Right lobe of liver (tissue), 6 donors: Measurements from ENCODE around the gene OPA3. TPM values are rescaled to one million over a fixed set of nuclear protein-coding genes. Genes with fewer than 3 reads are reported as not detected.

Source experiments
- ATAC-seq, 4 donors: fragments of 200-7000 bp; cut with Tn5 transposase; one replicate each; pipeline ENCODE4 v1.9.1; 2020; ENCODE audit warnings: mild to moderate bottlenecking in 4 of 4, moderate library complexity in 4 of 4
- DNase-seq, 3 donors: peaks; one replicate each; pipeline ENCODE4 v3.0.0-alpha.2; 2020
- H3K27ac ChIP-seq, 3 donors: fragments of 200-600 bp; one replicate each; pipeline ENCODE4 v1.8.0; 2022
- H3K27me3 ChIP-seq, 2 donors: fragments of 200-600 bp; one replicate each; pipeline ENCODE4 v1.8.0; 2022
- H3K36me3 ChIP-seq, 4 donors: fragments of 200-600 bp; sonication (generic) in 1 of 4; one replicate each; pipeline versions ENCODE4 v1.5.1 to v1.8.0; 2017 to 2022; ENCODE audit warnings: control low read depth in 1 of 4
- H3K4me1 ChIP-seq, 4 donors: fragments of 200-600 bp; sonication (generic) in 1 of 4; one replicate each; pipeline versions ENCODE4 v1.5.1 to v1.8.0; 2017 to 2022; ENCODE audit warnings: control low read depth in 1 of 4
- H3K4me3 ChIP-seq, 3 donors: fragments of 200-600 bp; one replicate each; pipeline ENCODE4 v1.8.0; 2022
- H3K9me3 ChIP-seq, 4 donors: fragments of 200-600 bp; sonication (generic) in 1 of 4; one replicate each; pipeline versions ENCODE4 v1.5.1 to v1.8.0; 2017 to 2022; ENCODE audit warnings: control low read depth in 1 of 4
- POLR2A ChIP-seq: fragments of 450-650 bp; IDR thresholded peaks from one replicate; pipeline ENCODE4 v1.6.1; 2017; ENCODE audit warnings: antibody characterized with exemption, mild to moderate bottlenecking
- WGBS: methylation state at CpG from one replicate; pipeline ENCODE4 v1.1.6; 2018; ENCODE audit warnings: low coverage, low lambda C conversion rate; ENCODE audit not compliant: insufficient coverage; ENCODE audit errors: missing lambda C conversion rate; 5-methylcytosine and 5-hydroxymethylcytosine counted together
- intact Hi-C, 2 donors: fragments of 100-400 bp; cut with DNase I; formaldehyde crosslinking; loops; one replicate each; pipeline versions ENCODE4 v1.11.2 to v1.14.1; 2022
- total RNA-seq, 6 experiments: library from RNA; depleted of rRNA in 2 of 6; stranded (reverse); fragments of >200 nt in 2 of 6; fragmentation: NEBNext Ultra II Directional in 3 of 6; extraction: Animal tissue kit (Norgen Biotek cat#: 25700) in 3 of 6; gene quantifications; one replicate each; pipeline versions ENCODE4 v1.1.0 to v1.2.4, GENCODE V29; 2016 to 2023
- TF ChIP-seq, protein P1 (sequence below), 4 donors: fragments of 200-600 bp in 3 of 4; fragments of 450-650 bp in 1 of 4; IDR thresholded peaks; one replicate each; pipeline versions ENCODE4 v1.5.1 to v1.8.0; 2016 to 2022; ENCODE audit warnings: antibody characterized with exemption in 4 of 4, mild to moderate bottlenecking in 2 of 4
- donor health status: DM: no; HTN: yes; CAD: no.
- donor health status: DM: no; HTN: no; CAD: no.
- donor health status: DM: no; HTN: no; CAD: no.
- donor health status: DM: no; HTN: yes; CAD: no.
- donor health status: DM: no; HTN: yes; CAD: no.

OPA3 gene
- total RNA-seq, 6 experiments from 2014 or later: 6.7 to 18.1 (median 8.1) TPM

- Histone ChIP-seq H3K4me1 (peaks cover 0 to 19% (median 0%) of the 10 kb centered on the region in 4 donors), H3K36me3 (no peaks in the 10 kb centered on the region), H3K27ac (no peak overlapping the region), H3K4me3 (no peak overlapping the region), H3K9me3 (no peaks in the 10 kb centered on the region), H3K27me3 (no peaks in the 10 kb centered on the region)
- no peak for DNase-seq
- TF ChIP-seq POLR2A: no peak
- TF ChIP-seq, protein P1, sequence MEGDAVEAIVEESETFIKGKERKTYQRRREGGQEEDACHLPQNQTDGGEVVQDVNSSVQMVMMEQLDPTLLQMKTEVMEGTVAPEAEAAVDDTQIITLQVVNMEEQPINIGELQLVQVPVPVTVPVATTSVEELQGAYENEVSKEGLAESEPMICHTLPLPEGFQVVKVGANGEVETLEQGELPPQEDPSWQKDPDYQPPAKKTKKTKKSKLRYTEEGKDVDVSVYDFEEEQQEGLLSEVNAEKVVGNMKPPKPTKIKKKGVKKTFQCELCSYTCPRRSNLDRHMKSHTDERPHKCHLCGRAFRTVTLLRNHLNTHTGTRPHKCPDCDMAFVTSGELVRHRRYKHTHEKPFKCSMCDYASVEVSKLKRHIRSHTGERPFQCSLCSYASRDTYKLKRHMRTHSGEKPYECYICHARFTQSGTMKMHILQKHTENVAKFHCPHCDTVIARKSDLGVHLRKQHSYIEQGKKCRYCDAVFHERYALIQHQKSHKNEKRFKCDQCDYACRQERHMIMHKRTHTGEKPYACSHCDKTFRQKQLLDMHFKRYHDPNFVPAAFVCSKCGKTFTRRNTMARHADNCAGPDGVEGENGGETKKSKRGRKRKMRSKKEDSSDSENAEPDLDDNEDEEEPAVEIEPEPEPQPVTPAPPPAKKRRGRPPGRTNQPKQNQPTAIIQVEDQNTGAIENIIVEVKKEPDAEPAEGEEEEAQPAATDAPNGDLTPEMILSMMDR (IDR thresholded peaks at IDR 0.05): no peak
- 76% methylated on average over 9 of the region's 39 CpGs for WGBS
- intact Hi-C loops: no loop called here
- ATAC-seq: no peak
Measured at GRCh38 chr19:45494261-45494916, 90.2 kb downstream of the OPA3 start.

DNA sequence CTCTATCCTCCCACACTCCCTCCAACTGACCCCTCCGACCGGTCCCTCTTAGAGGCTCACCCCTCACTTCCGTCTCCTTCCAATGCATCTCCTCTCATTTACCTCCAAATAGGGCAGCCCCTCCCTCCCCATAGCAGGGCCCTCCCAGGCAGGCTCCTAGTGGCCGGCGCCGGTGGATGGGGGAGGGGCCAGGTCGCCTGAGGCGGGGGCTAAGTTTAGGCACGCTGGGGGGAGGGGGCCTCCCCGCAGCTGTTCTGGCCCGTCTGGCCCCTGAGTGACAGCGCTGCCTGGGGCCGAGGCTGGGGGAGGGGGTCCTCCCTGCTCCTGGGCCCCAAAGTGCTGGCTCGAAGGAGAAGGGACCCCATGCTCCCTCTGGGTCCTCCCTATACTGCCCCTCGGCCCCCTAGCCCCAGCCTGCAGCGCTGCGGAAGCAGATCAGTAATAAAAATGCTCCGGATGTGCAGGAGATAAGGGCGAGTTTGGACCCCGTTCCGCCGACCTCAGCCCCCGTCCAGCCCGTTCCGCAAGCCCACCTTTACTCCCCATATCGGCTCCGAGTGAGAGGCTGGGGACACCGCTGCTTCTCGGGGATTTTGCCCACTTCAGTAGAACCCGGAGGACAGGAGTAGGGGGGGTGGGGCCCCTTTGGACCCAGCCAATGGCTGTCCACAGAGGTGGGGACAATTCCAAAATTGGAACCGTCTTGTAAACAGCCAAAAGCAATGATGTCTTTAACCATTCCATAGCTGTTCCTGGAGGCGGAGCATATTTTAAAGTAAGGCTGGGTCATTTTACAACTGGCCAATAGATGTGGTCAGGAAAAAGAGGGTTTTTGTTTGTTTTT, 91.8 kb downstream of the OPA3 start:
- H3K27ac ChIP-seq: no peak overlapping the region
- no peaks in the 10 kb centered on the region for H3K36me3 ChIP-seq
- peaks cover 0 to 8% (median 0%) of the 10 kb centered on the region in 4 donors for H3K4me1 ChIP-seq
- ATAC-seq (peak; percentile 20 to 27 (median 21)), DNase-seq (peak in 1 of 3 donors; percentile 50)
- no peaks in the 10 kb centered on the region for H3K27me3 ChIP-seq
- peak overlapping the region; percentile 29 to 44 (median 41) for H3K4me3 ChIP-seq
- H3K9me3 ChIP-seq: no peaks in the 10 kb centered on the region
- WGBS: 6% methylated on average over 24 of the region's 32 CpGs
- TF ChIP-seq, protein P1 (IDR thresholded peaks at IDR 0.05): no peak
- intact Hi-C loops: no loop called here

DNA sequence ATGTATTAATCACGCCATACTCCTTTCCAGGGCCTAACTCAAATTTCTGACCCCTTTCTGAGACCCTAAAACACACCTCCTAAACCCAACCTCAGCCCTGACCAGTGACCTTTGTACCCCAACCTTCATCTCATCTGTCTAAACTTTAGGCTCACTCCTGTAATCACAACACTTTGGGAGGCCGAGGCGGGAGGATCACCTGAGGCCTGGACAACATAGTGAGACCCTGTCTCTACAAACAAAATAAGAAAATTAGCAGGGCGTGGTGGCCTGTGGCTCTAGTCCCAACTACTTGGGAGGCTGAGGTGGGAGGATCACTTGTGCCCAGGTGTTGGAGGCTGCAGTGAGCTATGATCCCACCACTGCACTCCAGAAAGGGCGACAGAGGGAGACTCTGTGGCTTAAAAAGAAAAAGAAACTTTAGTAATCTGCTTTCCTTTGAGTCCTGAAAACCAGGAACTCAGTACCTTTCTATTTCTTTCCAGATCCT, 92.4 kb downstream of the OPA3 start:
- ATAC-seq (no peak), DNase-seq (no peak)
- Histone ChIP-seq H3K27ac (no peak overlapping the region), H3K9me3 (no peaks in the 10 kb centered on the region), H3K36me3 (no peaks in the 10 kb centered on the region), H3K4me1 (peaks cover 0 to 8% (median 0%) of the 10 kb centered on the region in 4 donors), H3K27me3 (no peaks in the 10 kb centered on the region), H3K4me3 (peak overlapping the region in 1 of 3 donors; percentile 41)
- intact Hi-C loops: no loop called here
- WGBS: 79% methylated on average over 5 of the region's 5 CpGs
- TF ChIP-seq, protein P1 (IDR thresholded peaks at IDR 0.05): no peak
- TF ChIP-seq POLR2A: no peak

DNA sequence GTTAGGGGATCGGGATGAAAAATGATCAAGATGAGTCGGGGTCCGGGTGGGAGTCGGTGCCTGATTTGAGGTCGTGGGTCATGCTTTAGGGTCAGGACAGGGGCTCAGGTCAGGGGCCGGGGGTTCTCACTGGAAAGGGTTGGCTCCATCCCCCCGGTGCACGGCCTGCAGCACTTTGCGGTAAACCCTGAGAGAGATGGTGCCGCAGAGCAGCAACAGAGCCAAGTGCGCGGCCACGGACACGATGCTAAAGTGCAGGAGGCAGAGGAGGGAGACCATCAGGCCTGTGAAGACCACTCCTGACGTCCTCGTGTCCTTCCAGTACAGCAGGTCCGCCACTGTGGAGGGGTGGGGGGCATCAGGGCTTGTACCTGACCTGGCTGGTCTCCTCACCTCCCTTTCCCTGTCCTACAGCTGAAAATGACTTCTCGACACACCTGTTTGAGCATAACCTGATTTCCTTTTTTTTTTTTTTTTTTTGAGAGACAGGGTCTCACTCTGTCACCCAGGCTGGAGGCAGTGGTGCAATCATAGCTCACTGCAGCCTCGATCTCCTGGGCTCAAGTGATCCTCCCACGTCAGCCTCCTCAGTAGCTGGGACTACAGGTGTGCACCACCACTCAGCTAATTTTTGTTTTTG, 95.3 kb downstream of the OPA3 start:
- intact Hi-C loops: no loop called here
- DNase-seq (no peak), ATAC-seq (no peak)
- Histone ChIP-seq H3K27me3 (no peaks in the 10 kb centered on the region), H3K4me1 (peaks cover 0 to 3% (median 0%) of the 10 kb centered on the region in 4 donors), H3K27ac (no peak overlapping the region), H3K36me3 (no peaks in the 10 kb centered on the region), H3K9me3 (no peaks in the 10 kb centered on the region), H3K4me3 (no peak overlapping the region)
- no peak for TF ChIP-seq POLR2A
- TF ChIP-seq, protein P1 (IDR thresholded peaks at IDR 0.05): no peak
- WGBS: 63% methylated on average over 4 of the region's 20 CpGs
